SH-SY5Y (cell line): ENCODE data around the gene SLCO3A1.

Source experiments
- GATA2 ChIP-seq: IDR thresholded peaks from 2 replicates; pipeline ENCODE4 v1.6.1; 2011; ENCODE audit warnings: mild to moderate bottlenecking, low read depth, low read length
- GATA3 ChIP-seq: IDR thresholded peaks from 2 replicates; pipeline ENCODE4 v1.6.1; 2011; ENCODE audit warnings: low read depth, mild to moderate bottlenecking, low read length, moderate library complexity

- TF ChIP-seq GATA2: no peak
- TF ChIP-seq GATA3: no peak
Observed at GRCh38 chr15:92001307-92001706, 147.8 kb downstream of the SLCO3A1 start.
